ENCODE results near the gene RIMBP2.
"Not testable (repeated sequence)": the region's sequence is repeated elsewhere in the genome, so short reads cannot be mapped to it uniquely, and the experiment has no call there.

Gene RIMBP2

DNA sequence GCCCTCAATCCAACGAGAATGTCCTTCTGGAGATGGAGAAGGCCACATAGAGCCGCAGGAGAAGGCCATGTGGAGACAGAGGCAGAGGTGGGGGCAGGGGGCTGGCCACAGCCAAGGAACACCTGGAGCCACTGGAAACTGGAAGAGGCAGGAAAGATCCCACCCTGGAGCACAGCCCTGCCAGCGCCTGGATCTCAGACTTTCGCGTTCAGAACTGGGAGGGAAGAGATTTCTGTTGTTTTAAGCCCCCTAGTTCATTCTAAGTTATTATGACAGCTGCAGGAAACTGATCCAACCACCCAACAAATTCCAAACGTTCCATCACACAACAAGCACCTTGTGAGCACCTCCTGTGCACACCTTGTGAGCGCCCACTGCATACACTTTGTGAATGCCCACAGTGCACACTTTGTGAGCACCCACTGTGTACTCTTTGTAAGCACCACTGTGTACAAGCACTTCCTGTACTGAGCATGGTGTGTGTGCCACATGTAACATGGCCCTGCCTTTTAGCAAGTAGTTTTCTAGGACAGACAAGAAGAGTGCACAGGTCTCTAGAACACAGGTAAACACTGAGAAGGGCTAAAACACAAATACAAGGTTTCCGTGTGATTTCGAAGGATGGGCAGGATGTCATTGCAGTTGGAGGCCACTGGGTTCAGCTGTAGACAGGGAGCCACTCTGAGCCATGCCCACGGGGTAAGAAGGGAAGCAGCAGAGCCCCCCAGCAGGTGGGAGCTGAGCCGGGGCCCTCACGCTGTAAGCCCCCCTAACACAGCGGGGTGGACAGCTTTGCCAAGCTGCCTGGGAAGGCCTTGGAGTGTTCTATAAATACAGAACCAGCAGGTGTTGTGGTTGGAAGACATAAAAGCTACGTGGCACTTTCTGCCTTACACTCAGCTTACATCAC, 15.4 kb downstream of the RIMBP2 start:
- H3K4me3 ChIP-seq (ENCODE audit: low read depth, low read length), result no peak overlapping the region
- in situ Hi-C loops (cut with HindIII; ENCODE audit: low sequenced_read_pairs), result no loop called here
- DNase-seq (ENCODE audit: low read depth), result no peak
- TF ChIP-seq, protein P1, sequence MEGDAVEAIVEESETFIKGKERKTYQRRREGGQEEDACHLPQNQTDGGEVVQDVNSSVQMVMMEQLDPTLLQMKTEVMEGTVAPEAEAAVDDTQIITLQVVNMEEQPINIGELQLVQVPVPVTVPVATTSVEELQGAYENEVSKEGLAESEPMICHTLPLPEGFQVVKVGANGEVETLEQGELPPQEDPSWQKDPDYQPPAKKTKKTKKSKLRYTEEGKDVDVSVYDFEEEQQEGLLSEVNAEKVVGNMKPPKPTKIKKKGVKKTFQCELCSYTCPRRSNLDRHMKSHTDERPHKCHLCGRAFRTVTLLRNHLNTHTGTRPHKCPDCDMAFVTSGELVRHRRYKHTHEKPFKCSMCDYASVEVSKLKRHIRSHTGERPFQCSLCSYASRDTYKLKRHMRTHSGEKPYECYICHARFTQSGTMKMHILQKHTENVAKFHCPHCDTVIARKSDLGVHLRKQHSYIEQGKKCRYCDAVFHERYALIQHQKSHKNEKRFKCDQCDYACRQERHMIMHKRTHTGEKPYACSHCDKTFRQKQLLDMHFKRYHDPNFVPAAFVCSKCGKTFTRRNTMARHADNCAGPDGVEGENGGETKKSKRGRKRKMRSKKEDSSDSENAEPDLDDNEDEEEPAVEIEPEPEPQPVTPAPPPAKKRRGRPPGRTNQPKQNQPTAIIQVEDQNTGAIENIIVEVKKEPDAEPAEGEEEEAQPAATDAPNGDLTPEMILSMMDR (IDR thresholded peaks at IDR 0.05; ENCODE audit: low read depth, low read length, missing control alignments), result no peak

DNA sequence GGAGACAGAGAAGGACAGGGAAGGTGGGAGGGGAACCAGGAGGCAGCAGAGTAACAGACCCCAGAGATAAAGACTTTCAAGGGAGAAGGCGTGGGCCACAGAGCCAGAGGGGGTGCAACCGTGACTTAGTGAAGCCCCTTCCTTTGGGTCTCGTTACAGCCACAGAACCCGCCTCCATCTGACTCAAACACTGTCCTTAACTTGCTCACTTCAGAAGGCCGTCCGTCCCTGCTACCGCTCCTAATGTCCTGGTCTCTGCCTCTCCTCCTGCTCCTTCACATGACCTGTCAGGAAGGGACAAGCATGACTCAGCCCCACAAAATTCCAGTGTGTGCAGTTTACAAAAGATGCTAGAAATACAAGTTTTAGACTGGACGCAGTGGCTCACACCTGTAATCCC, 18.0 kb downstream of the RIMBP2 start:
- DNase-seq (ENCODE audit: low read depth), result no peak
- in situ Hi-C loops (cut with HindIII; ENCODE audit: low sequenced_read_pairs), result no loop called here
- no peak overlapping the region for H3K4me3 ChIP-seq (ENCODE audit: low read depth, low read length)
- TF ChIP-seq, protein P1 (IDR thresholded peaks at IDR 0.05; ENCODE audit: low read depth, low read length, missing control alignments), result no peak

DNA sequence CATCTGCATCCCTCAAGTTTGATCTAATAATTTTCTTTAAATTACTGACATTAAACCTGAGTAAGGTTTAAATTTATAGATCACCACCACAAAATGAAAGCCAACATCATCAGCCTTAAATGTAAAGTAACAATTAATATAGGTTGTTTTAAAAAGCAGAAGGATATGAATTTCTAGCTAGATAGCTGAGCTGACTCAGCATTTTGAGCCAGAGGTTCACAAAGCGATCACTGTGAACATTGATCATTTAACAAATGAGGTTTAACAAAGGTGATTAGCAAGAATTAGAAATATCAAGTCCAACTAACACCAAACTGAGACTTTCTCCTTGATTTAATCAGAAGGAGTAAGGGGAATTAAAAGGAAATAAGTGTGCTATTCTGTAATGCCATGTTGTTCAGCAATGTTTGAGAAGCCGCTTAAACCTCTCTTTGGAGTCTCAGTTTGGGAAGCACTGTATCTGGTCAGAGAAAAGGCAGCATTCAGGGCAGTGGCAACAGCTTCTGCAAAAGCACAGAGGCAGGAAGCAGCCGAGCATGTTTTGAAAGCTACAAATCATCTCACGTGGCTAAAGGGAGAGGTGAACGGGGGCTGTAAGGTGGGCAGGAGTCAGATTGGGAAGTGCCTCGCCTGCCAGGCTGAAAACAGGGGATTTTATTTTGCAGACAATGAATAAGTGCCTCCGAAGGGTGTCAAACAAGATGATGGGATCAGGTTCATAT, 19.6 kb downstream of the RIMBP2 start:
- in situ Hi-C loops (cut with HindIII; ENCODE audit: low sequenced_read_pairs), result no loop called here
- TF ChIP-seq, protein P1 (IDR thresholded peaks at IDR 0.05; ENCODE audit: low read depth, low read length, missing control alignments), result no peak
- no peak overlapping the region for H3K4me3 ChIP-seq (ENCODE audit: low read depth, low read length)
- DNase-seq (ENCODE audit: low read depth), result no peak

DNA sequence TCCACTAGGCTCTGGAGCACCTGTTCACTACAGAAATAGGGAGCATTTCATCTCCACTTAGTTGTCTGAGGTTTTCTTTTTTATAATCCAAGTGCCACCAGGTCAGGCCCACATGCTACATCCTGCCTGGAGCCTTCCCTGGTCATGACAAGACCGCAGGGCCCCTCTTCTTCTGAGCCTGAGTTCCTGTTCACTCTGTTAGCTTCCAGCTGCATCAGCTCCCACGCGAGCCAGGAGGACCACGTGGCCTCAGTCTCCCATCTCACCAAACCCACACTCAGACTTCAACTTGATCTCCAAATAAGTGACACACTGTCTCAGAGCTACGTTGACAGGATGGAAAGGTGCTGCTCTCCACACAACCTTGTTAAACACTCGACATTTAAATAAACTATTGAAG, 21.0 kb downstream of the RIMBP2 start:
- in situ Hi-C loops (cut with HindIII; ENCODE audit: low sequenced_read_pairs), result no loop called here
- TF ChIP-seq, protein P1 (IDR thresholded peaks at IDR 0.05; ENCODE audit: low read depth, low read length, missing control alignments), result no peak
- no peak overlapping the region for H3K4me3 ChIP-seq (ENCODE audit: low read depth, low read length)
- no peak for DNase-seq (ENCODE audit: low read depth)

DNA sequence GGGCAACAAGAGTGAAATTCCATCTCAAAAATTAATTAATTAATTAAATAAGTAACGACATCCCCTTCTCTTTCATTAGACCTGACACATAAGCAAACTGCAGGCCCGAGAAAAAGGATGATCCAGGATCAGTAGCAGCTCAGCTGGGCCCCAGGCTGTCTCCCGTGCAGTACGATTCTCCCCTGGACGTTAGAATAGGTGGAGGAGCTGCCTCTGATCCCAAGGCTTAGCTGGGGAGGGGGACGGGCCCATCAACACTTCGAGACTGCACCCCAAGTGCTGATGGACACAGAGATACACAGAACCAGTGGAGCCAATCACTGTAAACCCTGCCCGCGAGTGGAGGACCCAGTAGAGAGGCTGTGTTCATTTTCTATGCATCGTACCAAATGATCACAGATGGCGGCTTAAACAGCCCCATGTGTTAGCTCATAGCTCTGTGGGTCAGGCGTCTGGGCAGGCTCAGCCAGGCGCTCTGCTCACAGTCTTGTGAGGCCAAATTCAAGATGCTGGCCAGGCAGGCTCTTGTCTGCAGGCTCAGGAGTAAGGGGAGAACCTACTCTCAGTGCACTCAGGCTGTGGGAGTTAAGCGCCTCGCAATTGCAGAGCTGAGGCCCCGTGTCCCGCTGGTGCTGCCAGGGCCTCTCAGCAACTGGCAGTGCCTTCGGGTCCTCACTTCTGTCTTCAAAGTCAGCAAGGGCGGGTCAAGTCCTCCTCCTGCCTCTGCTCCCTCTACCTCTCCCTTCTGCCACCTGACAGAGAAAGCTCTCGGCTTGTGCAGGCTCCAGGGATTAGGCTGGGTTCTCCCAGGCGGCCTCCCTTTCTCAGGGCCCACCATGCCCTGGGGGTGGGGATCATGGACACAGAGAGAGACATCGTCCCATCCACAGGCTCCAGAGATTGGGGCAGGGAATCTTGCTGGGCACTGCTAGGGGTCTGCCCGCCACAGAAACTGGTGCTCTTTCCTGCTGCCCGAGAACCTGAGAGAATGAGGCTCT, 26.4 kb downstream of the RIMBP2 start:
- H3K4me3 ChIP-seq (ENCODE audit: low read depth, low read length), result no peak overlapping the region
- DNase-seq (ENCODE audit: low read depth), result no peak
- in situ Hi-C loops (cut with HindIII; ENCODE audit: low sequenced_read_pairs), result no loop called here
- TF ChIP-seq, protein P1 (IDR thresholded peaks at IDR 0.05; ENCODE audit: low read depth, low read length, missing control alignments), result no peak

DNA sequence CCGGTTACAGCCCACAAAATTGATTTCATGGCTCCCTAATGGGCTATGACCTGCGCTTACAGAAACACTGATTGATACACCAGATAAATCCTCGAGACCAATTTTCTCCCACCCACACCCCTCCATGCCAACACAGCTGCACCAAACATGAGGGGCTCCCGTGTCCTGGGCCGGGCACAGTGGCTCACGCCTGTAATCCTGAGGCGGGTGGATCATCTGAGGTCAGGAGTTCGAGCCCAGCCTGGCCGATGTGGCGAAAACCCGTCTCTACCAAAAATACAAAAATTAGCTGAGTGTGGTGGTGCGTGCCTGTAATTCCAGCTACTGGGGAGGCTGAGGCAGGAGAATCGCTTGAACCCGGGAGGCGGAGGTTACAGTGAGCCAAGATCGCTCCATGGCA, 27.1 kb downstream of the RIMBP2 start:
- DNase-seq (ENCODE audit: low read depth); in situ Hi-C loops (cut with HindIII; ENCODE audit: low sequenced_read_pairs): not testable (repeated sequence)

More for the DNA sequence above, 27.1 kb downstream of the RIMBP2 start:
- H3K4me3 ChIP-seq (ENCODE audit: low read depth, low read length), result not testable (repeated sequence)
